Right lobe of liver (tissue), 4 donors: ENCODE data around the gene CISH.

Experiments
- POLR2A ChIP-seq: fragments of 450-650 bp; IDR thresholded peaks from one replicate; pipeline ENCODE4 v1.6.1; 2017; ENCODE audit warnings: antibody characterized with exemption, mild to moderate bottlenecking
- TF ChIP-seq, protein P1 (sequence below), 4 donors: fragments of 200-600 bp in 3 of 4; fragments of 450-650 bp in 1 of 4; IDR thresholded peaks; one replicate each; pipeline versions ENCODE4 v1.5.1 to v1.8.0; 2016 to 2022; ENCODE audit warnings: antibody characterized with exemption in 4 of 4, mild to moderate bottlenecking in 2 of 4
- donor health status: DM: no; HTN: no; CAD: no.
- donor health status: DM: no; HTN: no; CAD: no.
- donor health status: DM: no; HTN: yes; CAD: no.

- TF ChIP-seq, protein P1, sequence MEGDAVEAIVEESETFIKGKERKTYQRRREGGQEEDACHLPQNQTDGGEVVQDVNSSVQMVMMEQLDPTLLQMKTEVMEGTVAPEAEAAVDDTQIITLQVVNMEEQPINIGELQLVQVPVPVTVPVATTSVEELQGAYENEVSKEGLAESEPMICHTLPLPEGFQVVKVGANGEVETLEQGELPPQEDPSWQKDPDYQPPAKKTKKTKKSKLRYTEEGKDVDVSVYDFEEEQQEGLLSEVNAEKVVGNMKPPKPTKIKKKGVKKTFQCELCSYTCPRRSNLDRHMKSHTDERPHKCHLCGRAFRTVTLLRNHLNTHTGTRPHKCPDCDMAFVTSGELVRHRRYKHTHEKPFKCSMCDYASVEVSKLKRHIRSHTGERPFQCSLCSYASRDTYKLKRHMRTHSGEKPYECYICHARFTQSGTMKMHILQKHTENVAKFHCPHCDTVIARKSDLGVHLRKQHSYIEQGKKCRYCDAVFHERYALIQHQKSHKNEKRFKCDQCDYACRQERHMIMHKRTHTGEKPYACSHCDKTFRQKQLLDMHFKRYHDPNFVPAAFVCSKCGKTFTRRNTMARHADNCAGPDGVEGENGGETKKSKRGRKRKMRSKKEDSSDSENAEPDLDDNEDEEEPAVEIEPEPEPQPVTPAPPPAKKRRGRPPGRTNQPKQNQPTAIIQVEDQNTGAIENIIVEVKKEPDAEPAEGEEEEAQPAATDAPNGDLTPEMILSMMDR (IDR thresholded peaks at IDR 0.05) = no peak
- TF ChIP-seq POLR2A = no peak
Measured at GRCh38 chr3:50615190-50615589, 3.6 kb upstream of the CISH start.
